Ureter (tissue), 1 donor: ENCODE measurements around the gene ZFYVE9. TPM values are rescaled to one million over a fixed set of nuclear protein-coding genes. Genes with fewer than 3 reads are reported as not detected.
"Not testable (repeated sequence)": the region's sequence is repeated elsewhere in the genome, so short reads cannot be mapped to it uniquely, and the experiment has no call there.

ENCODE experiments used
- DNase-seq: peaks from one replicate; pipeline ENCODE4 v3.0.0-alpha.2; 2020; ENCODE audit warnings: low spot score
- total RNA-seq: library from RNA; stranded (reverse); gene quantifications from one replicate; pipeline ENCODE4 v1.2.4, GENCODE V29; 2023
- donor health status: DM: yes; HTN: yes; CAD: no.

Gene ZFYVE9
- total RNA-seq, 1 donor from 2014 or later = 39.2 TPM

DNA sequence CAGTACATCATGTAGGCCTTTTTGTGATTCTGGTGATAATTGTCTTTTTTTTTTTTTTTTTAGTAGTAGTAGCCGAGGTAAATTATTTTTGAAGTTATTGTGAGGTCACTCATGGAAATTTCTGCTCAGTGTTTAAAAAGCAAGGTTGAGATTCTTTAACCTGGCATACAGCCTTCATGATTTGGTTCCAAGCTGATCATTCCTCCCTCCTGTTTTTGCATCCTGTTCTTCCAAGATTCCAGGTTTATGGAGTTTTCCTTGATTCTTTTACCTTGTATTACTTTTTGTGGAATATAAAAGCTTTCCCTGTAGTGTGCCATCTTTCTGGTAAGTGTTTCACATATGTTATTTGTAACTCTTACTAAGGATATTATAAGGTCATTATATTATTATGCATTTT lies 9.1 kb downstream of the ZFYVE9 start:
- no peak for DNase-seq

DNA sequence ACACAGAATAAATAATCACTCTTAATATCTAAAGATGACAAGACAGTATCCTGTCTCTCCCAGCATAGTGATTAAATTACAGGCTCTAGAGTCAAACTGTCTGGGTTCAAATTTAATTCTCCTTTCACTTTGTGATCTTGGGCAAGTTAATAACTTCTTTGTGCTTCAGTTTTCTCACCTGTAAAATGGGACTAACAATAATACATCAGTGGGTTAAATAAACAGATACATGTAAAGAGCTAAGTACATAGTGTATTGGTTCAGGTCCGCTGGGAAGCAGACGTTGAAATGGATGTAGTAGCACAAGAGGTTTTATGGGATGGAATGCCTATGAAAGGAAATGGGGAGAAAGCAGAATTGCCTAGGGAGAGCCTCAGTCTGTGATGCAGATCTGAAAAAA lies 10.7 kb downstream of the ZFYVE9 start:
- DNase-seq = no peak

DNA sequence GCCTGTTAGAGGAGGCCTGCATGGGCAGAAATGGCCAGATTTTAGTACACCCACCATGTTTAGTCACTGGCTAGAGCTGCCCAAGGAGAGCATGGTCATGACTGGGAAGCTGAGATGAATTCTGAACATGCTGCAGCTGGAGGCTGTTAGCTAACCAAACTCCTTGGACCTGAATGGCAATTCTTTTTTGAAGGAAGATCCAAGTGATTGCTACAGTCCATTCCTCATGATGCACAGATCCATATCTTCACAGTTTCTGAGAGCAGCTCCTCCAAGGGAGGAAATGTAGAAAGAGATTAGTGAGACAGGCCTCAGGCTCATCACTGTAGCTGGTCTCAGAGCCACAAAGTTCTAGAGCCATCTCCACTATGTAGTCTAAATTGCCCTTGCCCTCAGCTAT lies 11.1 kb downstream of the ZFYVE9 start:
- DNase-seq = no peak

DNA sequence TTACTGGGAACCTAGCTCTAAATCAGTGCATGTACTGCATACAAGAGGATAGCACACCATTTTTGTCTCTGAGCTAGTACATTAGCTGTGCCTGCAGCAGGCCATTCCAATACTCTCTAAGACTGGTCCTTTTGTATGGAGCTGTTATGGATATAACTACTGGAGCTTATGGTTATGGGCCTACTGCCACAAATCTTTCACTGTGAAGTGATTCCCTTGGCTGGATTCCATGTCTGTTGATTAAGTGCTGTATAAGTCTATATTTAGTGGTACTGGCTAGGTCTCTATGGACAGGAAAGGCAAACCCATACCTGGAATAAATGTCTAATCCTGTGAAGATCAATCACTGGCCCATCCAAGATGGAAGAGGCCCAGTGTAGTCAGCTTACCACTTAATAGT lies 12.0 kb downstream of the ZFYVE9 start:
- no peak for DNase-seq

DNA sequence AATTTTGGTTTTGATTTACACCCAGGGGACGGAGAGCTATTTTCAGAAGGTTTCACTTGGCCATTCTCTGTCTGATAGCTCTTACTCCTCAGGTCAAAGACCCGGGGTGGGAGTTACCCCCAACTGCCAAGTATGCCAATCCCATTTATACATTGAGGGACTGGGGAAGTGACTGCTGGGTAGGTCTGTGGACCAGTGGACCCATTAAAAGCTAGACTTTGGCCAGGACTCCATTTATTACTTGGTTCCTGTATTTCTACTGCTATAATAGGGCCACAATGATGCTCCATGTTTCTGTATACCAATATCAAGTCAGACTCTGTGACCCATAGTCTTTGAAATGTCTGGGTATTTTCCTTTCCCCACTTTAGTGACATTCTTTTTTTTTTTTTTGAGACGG lies 14.6 kb downstream of the ZFYVE9 start:
- no peak for DNase-seq

DNA sequence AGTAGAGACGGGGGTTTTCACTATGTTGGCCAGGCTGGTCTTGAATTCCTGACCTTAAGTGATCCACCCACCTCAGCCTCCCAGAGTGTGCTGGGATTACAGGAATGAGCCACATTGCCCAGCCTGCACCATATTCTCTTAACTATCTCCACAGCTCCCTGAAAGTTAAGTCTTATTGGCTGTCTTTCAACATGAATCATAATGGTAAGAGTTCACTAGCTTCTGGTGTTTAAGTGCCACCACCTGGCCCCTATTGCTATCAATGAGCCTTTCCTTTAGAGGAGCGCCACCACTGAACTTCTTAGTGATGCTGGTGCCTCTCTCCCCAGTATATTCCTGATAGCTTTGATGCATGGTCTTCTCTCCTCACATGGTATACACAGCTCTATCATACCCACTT lies 15.7 kb downstream of the ZFYVE9 start:
- DNase-seq = no peak

DNA sequence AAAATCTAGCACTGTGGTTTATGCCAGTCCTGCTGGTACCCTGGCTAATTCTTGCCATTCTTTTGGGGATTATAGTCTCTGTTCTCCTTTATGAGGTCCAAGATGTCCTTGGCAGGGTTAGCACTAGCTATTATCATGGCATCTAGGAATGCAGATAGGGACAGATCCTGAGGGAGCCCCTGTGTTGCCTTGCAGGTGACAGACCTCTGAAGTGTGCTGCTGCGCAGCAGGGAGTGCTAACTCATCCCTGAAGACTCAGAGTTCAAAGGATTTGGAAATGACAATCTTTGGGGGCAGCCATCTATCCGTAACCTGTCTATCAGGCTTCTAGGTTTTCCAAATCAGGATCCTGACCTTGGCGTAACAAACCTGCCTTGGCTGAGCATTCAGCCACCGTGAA lies 16.3 kb downstream of the ZFYVE9 start:
- DNase-seq = no peak

DNA sequence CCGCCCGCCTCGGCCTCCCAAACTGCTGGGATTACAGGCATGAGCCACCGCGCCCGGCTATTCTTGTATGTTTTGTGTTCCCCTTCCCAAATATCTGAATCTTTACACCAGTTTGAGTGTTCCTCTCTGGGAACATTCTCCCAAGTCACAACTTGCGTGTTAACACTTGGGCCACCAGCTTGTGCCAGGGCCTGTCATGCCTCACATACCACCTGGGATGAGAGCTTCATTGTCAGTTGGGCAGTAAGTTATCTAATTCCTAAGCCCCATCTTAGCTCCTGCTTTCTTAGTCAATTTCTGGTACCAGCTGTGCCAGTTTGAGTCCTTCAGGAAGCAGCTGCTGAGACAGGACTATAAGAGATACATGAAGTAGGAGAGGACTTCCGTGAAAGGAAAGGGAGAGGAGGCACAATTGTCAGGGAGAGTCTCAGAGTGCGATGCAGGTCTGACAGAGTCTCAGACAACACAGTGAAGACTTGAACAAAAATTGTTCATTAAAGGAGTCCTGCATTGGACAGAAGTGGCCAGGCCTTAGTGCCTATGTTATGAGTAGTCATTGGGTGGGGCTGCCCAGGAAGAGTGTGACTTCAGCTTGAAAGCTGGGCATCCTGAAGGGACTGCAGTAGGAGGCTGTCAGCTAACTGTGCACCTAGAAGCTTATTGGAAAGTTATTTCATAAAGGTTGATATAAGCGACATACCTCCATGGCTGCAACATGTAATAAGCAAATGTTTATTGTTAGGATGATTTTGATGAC lies 17.3 kb downstream of the ZFYVE9 start:
- no peak for DNase-seq

DNA sequence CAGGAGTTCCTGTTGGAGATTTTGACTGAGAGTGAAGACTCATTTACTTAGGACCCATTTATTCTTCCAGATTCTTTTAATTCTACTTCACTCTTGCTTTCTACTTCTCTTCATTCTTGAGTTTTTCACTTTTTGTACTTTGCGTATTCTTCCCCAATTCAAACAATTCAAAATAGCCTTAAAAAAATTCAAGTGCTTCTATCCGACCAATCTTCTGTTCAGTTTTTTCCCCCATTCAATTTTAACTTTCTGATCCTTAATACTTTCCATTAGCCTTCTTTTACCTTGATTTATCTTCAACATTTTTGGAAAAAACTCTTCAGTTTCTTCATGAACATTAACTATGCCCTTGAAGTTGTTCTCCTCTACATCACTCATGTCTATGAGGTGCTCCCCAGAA lies 21.1 kb downstream of the ZFYVE9 start:
- DNase-seq = no peak

DNA sequence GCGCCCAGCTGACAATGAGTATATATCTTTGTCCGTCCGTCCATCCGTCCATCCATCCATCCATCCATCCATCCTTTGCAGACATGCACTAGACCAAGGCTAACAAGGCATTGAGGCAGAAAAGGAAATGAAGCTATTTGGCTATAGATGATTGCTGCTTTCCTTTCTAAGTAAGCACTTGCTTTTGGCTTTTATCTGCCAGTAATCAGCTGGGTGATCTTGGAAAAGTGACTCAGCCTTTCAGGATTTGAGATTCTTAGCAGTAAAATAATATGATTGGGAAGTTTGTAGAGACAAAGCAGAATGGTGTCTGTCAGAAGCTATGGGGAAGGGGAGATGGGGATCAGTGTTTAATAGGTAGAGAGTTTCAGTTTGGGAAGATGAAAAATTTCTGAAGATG lies 22.7 kb downstream of the ZFYVE9 start:
- DNase-seq = no peak

DNA sequence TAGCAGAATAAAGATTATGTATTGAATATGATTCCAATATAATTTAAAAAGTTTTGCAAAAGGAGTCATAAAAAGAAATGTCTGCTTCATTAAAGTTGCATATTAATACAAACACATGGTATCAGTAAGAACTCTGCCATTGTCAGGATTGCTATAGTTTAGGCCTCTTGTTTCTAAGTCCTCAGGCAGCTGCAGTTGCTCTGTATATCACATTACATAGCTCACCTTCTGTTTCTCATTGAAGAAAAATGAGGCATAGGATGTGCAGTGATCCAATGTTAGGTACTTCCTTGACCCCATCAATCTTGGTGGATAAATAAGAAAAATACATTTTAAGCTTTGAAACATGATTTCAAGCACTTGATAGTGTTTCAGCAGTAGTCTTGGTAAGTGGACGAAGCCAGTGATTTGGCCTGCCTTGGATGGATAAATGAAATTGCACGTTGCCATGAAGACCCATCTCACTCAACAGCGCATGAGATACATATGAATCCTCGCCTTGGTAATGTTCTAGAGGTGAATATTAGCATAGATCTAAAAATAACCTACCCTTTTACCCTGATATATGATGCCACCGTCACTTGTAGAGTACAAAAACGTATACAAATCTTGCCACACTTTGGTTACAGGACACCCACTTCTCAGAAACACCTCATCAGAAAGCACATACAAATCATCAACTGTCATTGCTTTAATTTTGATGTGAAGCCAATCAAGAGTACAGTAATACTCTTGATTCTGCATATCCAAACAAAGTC lies 25.3 kb downstream of the ZFYVE9 start:
- DNase-seq = no peak

DNA sequence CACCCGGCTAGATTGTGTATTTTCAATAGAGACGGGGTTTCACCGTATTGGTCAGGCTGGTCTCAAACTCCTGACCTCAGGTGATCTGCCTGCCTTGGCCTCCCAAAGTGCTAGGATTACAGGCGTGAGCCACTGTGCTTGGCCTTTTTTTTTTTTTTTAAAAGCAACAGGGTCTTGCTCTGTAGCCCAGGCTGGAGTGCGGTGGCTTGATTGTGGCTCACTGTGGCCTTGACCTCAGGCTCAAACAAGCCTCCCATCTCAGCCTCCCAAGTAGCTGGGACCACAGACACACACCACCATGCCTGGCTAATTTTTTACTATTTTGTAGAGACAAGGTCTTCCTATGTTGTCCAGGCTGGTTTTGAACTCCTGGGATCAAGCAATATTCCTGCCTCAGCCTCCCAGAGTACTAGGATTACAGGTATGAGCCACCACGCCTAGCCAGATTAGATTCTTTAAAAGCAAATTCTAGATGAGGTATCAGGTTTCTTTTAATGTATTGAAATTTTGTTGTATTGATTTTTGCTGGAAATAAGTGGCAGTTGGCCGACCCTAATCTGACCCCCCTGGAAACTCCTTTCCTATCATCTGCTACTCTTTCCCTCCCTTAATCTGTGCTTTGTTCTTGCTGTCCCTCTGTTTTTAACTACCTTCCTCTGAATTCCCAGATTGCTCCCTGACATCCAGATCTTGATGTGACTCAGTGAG lies 26.6 kb downstream of the ZFYVE9 start:
- DNase-seq = no peak

DNA sequence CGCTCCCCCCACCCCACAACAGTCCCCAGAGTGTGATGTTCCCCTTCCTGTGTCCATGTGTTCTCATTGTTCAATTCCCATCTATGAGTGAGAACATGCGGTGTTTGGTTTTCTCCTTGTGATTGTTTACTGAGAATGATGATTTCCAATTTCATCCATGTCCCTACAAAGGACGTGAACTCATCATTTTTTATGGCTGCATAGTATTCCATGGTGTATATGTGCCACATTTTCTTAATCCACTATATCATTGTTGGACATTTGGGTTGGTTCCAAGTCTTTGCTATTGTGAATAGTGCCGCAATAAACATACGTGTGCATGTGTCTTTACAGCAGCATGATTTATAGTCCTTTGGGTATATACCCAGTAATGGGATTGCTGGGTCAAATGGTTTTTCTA lies 29.3 kb downstream of the ZFYVE9 start:
- DNase-seq = not testable (repeated sequence)

DNA sequence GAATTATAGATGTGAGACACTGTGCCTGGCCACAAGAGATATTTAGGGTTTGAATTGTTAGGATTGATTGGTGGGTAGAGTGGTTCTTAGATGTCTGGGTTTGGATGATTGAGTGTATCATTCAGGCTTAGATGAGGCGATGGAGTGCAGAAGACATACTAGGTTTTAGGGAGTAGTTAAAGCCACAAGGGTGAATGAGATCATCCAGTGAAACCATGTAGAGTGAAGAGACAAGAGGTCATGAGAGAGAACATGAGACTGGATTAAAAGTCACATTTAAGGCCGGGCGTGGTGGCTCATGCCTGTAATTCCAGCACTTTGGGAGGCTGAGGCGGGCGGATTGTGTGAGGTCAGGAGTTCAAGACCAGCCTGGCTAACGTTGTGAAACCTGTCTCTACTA lies 37.2 kb downstream of the ZFYVE9 start:
- DNase-seq = no peak

DNA sequence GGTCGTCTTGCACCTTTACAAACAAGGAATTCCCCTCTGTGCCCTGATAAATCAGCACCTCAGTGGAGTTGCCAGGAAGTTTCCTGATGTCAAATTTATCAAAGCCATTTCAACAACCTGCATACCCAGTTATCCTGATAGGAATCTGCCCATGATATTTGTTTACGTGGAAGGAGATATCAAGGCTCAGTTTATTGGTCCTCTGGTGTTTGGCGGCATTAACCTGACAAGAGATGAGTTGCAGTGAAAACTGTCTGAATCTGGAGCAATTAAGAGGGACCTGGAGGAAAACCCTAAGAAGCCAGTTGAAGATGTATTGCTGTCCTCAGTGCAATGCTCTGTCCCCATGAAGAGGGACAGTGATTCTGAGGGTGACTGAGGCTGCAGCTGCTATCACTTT lies 38.3 kb downstream of the ZFYVE9 start:
- DNase-seq = no peak

DNA sequence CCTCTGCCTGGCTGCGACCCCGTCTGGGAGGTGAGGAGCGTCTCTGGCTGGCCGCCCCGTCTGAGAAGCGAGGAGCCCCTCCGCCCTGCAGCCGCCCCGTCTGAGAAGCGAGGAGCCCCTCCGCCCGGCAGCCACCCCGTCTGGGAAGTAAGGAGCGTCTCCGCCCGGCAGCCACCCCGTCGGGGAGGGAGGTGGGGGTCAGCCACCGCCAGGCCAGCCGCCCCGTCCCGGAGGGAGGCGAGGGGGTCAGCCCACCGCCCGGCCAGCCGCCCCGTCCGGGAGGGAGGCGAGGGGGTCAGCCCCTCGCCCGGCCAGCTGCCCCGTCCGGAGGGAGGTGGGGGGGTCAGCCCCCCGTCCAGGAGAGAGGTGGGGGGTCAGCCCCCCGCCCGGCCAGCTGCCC lies 39.9 kb downstream of the ZFYVE9 start:
- not testable (repeated sequence) for DNase-seq

DNA sequence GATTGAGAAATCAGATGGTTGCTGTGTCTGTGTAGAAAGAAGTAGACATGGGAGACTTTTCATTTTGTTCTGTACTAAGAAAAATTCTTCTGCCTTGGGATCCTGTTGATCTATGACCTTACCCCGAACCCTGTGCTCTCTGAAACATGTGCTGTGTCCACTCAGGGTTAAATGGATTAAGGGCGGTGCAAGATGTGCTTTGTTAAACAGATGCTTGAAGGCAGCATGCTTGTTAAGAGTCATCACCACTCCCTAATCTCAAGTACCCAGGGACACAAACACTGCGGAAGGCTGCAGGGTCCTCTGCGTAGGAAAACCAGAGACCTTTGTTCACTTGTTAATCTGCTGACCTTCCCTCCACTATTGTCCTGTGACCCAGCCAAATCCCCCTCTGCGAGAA lies 40.4 kb downstream of the ZFYVE9 start:
- DNase-seq = not testable (repeated sequence)

DNA sequence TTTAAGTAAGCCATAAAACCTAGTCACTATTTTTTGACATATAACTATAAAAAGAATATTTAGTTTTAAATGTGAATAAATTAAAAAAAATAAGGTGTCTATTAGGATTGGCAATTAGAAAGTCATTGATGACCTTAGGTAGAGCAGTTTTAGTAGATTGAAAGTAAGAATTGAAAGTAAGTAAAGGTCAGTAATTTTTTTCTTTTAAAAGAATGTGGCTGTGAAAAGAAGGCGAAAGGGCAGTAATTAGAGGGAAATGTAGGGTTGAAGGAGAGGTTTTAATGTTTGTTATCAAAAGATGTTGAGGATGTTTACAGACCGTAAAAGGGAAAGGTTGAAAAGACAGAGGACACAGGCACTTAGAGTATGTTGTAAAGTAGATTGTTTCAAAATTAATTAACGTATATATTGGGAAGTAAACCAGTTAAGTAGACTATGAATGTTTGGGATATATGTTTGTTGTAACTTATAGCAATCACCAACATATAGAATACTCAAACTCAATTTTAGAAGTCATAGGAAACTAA lies 41.0 kb downstream of the ZFYVE9 start:
- no peak for DNase-seq

DNA sequence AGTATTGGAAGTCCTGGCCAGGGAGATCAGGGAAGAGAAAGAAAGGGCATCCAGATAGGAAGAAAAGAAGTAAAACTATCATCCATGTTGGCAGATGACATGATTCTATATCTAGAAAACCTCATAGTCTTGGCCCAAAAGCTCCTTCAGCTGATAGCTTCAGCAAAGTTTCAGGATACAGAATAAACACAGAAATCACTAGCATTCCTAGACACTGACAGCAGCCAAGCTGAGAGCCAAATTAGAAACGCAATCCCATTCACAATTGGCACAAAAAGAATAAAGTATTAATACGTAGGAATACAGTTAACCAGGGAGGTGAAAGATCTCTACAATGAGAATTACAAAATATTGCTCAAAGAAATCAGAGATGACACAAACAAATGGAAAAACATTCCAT lies 44.6 kb downstream of the ZFYVE9 start:
- no peak for DNase-seq

DNA sequence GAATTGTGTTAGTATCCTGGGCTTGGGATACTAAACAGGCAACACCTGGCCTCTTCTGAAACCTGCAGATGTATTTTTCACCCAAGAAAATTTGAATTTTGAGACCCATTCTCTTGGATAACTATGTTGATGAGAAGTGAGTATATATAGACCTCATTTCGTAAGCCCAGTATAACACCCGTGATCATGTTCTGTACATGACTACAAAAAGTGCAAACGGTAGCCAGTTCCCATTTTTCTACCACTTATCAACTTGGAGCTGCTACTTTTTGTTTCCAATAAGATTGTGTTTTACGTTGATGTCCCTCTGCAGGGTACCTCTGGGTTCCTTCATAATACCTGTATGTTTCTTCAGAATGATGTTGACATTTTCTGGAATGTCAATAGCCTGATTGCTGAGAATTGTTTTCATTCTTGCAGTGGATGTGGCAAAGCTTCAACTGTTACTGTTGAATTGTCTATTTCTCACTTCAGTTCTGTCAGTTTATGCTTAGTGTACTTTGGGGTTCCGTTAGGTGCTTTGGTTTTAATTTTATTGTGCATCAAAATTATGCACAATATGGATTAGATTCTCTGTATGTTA lies 48.1 kb downstream of the ZFYVE9 start:
- no peak for DNase-seq

DNA sequence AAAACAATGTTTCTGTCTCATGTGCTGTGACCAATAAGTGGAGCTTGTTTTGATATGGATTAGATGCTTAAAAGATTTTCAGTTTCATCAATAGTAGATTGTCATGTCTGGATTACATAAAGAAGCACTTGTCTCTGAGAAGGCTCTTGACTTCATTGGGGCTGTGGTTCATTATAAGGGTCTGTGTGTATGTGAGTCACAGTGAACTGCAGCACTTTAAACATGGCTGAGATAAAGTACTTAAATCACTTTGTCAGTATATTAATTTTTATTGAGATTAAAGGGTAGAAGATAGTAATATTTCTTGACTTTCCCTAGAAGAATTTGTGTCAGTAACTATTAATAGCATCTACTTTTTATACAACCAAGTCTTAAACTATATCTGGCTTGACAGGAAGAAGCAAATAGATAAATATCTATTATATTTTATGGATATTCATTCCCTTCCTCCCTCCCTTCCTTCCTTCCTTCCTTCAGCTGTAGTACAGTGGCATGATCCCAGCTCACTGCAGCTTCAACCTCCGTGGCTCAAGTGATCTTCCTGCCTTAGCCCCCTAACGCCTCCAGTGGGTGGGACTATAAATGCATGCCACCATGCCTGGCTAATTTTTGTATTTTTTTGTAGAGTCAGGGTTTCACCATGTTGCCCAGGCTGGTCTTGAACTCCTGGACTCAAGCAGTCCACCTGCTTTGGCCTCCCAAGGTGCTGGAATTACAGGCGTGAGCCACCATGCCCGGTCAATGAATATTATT lies 48.8 kb downstream of the ZFYVE9 start:
- DNase-seq = no peak
